GM21367 (cell line): Measurements from ENCODE around the gene OR2B2.
A peak's percentile ranks its signal among the peaks of the same experiment; 100 is the strongest.
"Not testable (repeated sequence)": the region's sequence is repeated elsewhere in the genome, so short reads cannot be mapped to it uniquely, and the experiment has no call there.

Experiments
- ATAC-seq: cut with Tn5 transposase; IDR thresholded peaks from one replicate; pipeline ENCODE4 v1.9.1; 2021; ENCODE audit not compliant: unreplicated experiment

OR2B2 gene

GRCh38 chr6:27911956-27912446 lies at the start of gene OR2B2:
OR2B2 (minus strand) TSS chr6:27912396; CDS start chr6:27912319, 77 bp downstream.
- no peak for ATAC-seq

GRCh38 chr6:27957516-27957915 lies 45.3 kb upstream of the OR2B2 start:
- no peak for ATAC-seq

- ATAC-seq = no peak
These were observed 44.7 kb upstream of the OR2B2 start, which contains the start of gene OR2B6 for GRCh38 chr6:27956941-27957340. OR2B6 (plus strand) TSS chr6:27957241; CDS start chr6:27957241, 0 bp downstream.

- ATAC-seq = no peak
These were observed 38.8 kb upstream of the OR2B2 start for GRCh38 chr6:27951040-27951439.

- no peak for ATAC-seq
These were observed 36.0 kb upstream of the OR2B2 start for GRCh38 chr6:27948237-27948636.

GRCh38 chr6:27943072-27943471 lies 30.9 kb upstream of the OR2B2 start:
- not testable (repeated sequence) for ATAC-seq

GRCh38 chr6:27940766-27941165 lies 28.6 kb upstream of the OR2B2 start:
- ATAC-seq = no peak

- no peak for ATAC-seq
These were observed 19.0 kb upstream of the OR2B2 start for GRCh38 chr6:27931209-27931608.

- not testable (repeated sequence) for ATAC-seq
These were observed 17.7 kb upstream of the OR2B2 start for GRCh38 chr6:27929930-27930329.

GRCh38 chr6:27928041-27928440 lies 15.8 kb upstream of the OR2B2 start:
- ATAC-seq = not testable (repeated sequence)

GRCh38 chr6:27924179-27924578 lies 12.0 kb upstream of the OR2B2 start:
- no peak for ATAC-seq

GRCh38 chr6:27922949-27923348 lies 10.8 kb upstream of the OR2B2 start:
- ATAC-seq = no peak

GRCh38 chr6:27908017-27908416 lies 4.2 kb downstream of the OR2B2 start:
- ATAC-seq = no peak

GRCh38 chr6:27902335-27903314 lies 9.6 kb downstream of the OR2B2 start:
- peak; percentile 40 for ATAC-seq

- no peak for ATAC-seq
These were observed 10.4 kb downstream of the OR2B2 start for GRCh38 chr6:27901801-27902200.

- not testable (repeated sequence) for ATAC-seq
These were observed 12.0 kb downstream of the OR2B2 start for GRCh38 chr6:27900197-27900596.

GRCh38 chr6:27899543-27899942 lies 12.7 kb downstream of the OR2B2 start:
- ATAC-seq = no peak

GRCh38 chr6:27897580-27898206 lies 14.5 kb downstream of the OR2B2 start:
- ATAC-seq = no peak

- ATAC-seq = no peak
These were observed 15.8 kb downstream of the OR2B2 start for GRCh38 chr6:27896398-27896796.

GRCh38 chr6:27894839-27895762 lies 17.1 kb downstream of the OR2B2 start:
- ATAC-seq = no peak
